Trophoblast cell (in vitro differentiated cells and primary cell): Measurements from ENCODE around the gene ZBTB7C.

Source experiments
- DNase-seq, 2 donors: peaks; one replicate each; pipeline ENCODE4 v3.0.0-alpha.2; 2016
- H2AFZ ChIP-seq: 2 replicates; pipeline ENCODE4 v1.6.1; 2013; ENCODE audit warnings: low read length, moderate library complexity, mild to moderate bottlenecking; ENCODE audit not compliant: insufficient read depth, poor library complexity
- H2AK5ac ChIP-seq: 2 replicates; pipeline ENCODE4 v1.6.1; 2013; ENCODE audit warnings: mild to moderate bottlenecking, low read length
- H2BK120ac ChIP-seq: 2 replicates; pipeline ENCODE4 v1.6.1; 2013; ENCODE audit warnings: low read length, mild to moderate bottlenecking, moderate library complexity; ENCODE audit not compliant: insufficient read depth, poor library complexity
- H2BK12ac ChIP-seq: 2 replicates; pipeline ENCODE4 v1.6.1; 2013; ENCODE audit warnings: mild to moderate bottlenecking, low read length, moderate library complexity
- H2BK5ac ChIP-seq: 2 replicates; pipeline ENCODE4 v1.6.1; 2013; ENCODE audit warnings: low read length, low read depth, moderate library complexity, mild to moderate bottlenecking; ENCODE audit not compliant: poor library complexity
- H3K14ac ChIP-seq: 2 replicates; pipeline ENCODE4 v1.6.1; 2013; ENCODE audit warnings: mild to moderate bottlenecking, low read length
- H3K18ac ChIP-seq: 2 replicates; pipeline ENCODE4 v1.6.1; 2013; ENCODE audit warnings: mild to moderate bottlenecking, low read length
- H3K23ac ChIP-seq: 2 replicates; pipeline ENCODE4 v1.6.1; 2013; ENCODE audit warnings: low read length
- H3K27ac ChIP-seq: 2 replicates; pipeline ENCODE4 v1.5.1; 2013; ENCODE audit warnings: low read depth, mild to moderate bottlenecking, inconsistent platforms, low read length, moderate library complexity
- H3K27me3 ChIP-seq: 2 replicates; pipeline ENCODE4 v1.6.1; 2013; ENCODE audit warnings: inconsistent platforms, mild to moderate bottlenecking, low read length, moderate library complexity; ENCODE audit not compliant: insufficient read depth
- H3K36me3 ChIP-seq, 2 experiments: 1 replicate in 1 of 2; 2 replicates in 1 of 2; pipeline ENCODE4 v1.6.1; 2013; ENCODE audit warnings: low read length in 2 of 2, mild to moderate bottlenecking in 2 of 2, moderate library complexity in 1 of 2; ENCODE audit not compliant: insufficient read depth in 2 of 2, control insufficient read depth in 1 of 2
- H3K4ac ChIP-seq: 2 replicates; pipeline ENCODE4 v1.6.1; 2013; ENCODE audit warnings: low read depth, mild to moderate bottlenecking, low read length, moderate library complexity
- H3K4me1 ChIP-seq, 2 experiments: 1 replicate in 1 of 2; 2 replicates in 1 of 2; pipeline ENCODE4 v1.6.1; 2013; ENCODE audit warnings: low read length in 2 of 2, mild to moderate bottlenecking in 2 of 2, moderate library complexity in 1 of 2; ENCODE audit not compliant: insufficient read depth in 2 of 2, control insufficient read depth in 1 of 2
- H3K4me2 ChIP-seq: 2 replicates; pipeline ENCODE4 v1.6.1; 2013; ENCODE audit warnings: inconsistent platforms, mild to moderate bottlenecking, low read length, moderate library complexity
- H3K4me3 ChIP-seq: 2 replicates; pipeline ENCODE4 v1.5.1; 2013; ENCODE audit warnings: mild to moderate bottlenecking, low read depth, low read length, inconsistent platforms
- H3K79me1 ChIP-seq: one replicate; pipeline ENCODE4 v1.6.1; 2013; ENCODE audit warnings: low read length
- H3K79me2 ChIP-seq: 2 replicates; pipeline ENCODE4 v1.6.1; 2013; ENCODE audit warnings: low read length, mild to moderate bottlenecking; ENCODE audit not compliant: control insufficient read depth, insufficient read depth, poor library complexity
- H3K9ac ChIP-seq: 2 replicates; pipeline ENCODE4 v1.6.1; 2013; ENCODE audit warnings: mild to moderate bottlenecking, low read length
- H3K9me3 ChIP-seq: 2 replicates; pipeline ENCODE4 v1.6.1; 2013; ENCODE audit warnings: low read depth, mild to moderate bottlenecking, control low read depth, inconsistent platforms, low read length; ENCODE audit not compliant: insufficient read depth
- H4K12ac ChIP-seq: 2 replicates; pipeline ENCODE4 v1.6.1; 2013; ENCODE audit warnings: low read depth, mild to moderate bottlenecking, low read length, moderate library complexity
- H4K8ac ChIP-seq: 2 replicates; pipeline ENCODE4 v1.6.1; 2013; ENCODE audit warnings: low read depth, mild to moderate bottlenecking, low read length, moderate library complexity
- H4K91ac ChIP-seq: one replicate; pipeline ENCODE4 v1.6.1; 2013; ENCODE audit warnings: low read depth, mild to moderate bottlenecking, low read length, moderate library complexity
- WGBS: extraction: QIAGEN DNeasy Blood & Tissue Kit; methylation state at CpG from one replicate; pipeline ENCODE4 v1.1.7; 2013; ENCODE audit warnings: missing lambda C conversion rate; ENCODE audit not compliant: insufficient read length, insufficient coverage; ENCODE audit errors: extremely low coverage; 5-methylcytosine and 5-hydroxymethylcytosine counted together

The ZBTB7C gene

GRCh38 chr18:48238206-48238605 lies 171.0 kb downstream of the ZBTB7C start:
- no peaks in the 10 kb centered on the region for H3K9me3 ChIP-seq
- no peak overlapping the region for H2AK5ac ChIP-seq
- no peak overlapping the region for H3K18ac ChIP-seq
- no CpG with 5 or more reads among the region's 3 CpGs for WGBS
- no peak overlapping the region for H2BK120ac ChIP-seq
- no peak overlapping the region for H2AFZ ChIP-seq
- H3K4me1 ChIP-seq, result peaks cover 6 to 10% of the 10 kb centered on the region in 2 experiments
- H3K36me3 ChIP-seq, result peaks cover 0 to 1% of the 10 kb centered on the region in 2 experiments
- H2BK12ac ChIP-seq, result no peak overlapping the region
- no peak overlapping the region for H3K14ac ChIP-seq
- H3K4me2 ChIP-seq, result no peak overlapping the region
- H3K4ac ChIP-seq, result no peak overlapping the region
- DNase-seq, result peak in 1 of 2 donors; percentile 40
- H3K23ac ChIP-seq, result no peak overlapping the region
- no peak overlapping the region for H3K9ac ChIP-seq
- H3K4me3 ChIP-seq, result no peak overlapping the region
- peak overlapping the region; percentile 36 for H2BK5ac ChIP-seq
- peak overlapping the region; percentile 35 for H3K27ac ChIP-seq
- H3K27me3 ChIP-seq, result no peaks in the 10 kb centered on the region
- H4K91ac ChIP-seq, result no peak overlapping the region
- H4K8ac ChIP-seq, result peak overlapping the region; percentile 36
- peaks cover 6% of the 10 kb centered on the region for H3K79me1 ChIP-seq
- H3K79me2 ChIP-seq, result no peaks in the 10 kb centered on the region
- H4K12ac ChIP-seq, result no peak overlapping the region

GRCh38 chr18:48236822-48237221 lies 172.4 kb downstream of the ZBTB7C start:
- Histone ChIP-seq H3K4me2 (no peak overlapping the region), H2AFZ (no peak overlapping the region), H3K27ac (no peak overlapping the region), H4K12ac (no peak overlapping the region), H2BK5ac (peak overlapping the region; percentile 56), H3K23ac (no peak overlapping the region), H3K14ac (no peak overlapping the region), H3K4ac (no peak overlapping the region), H3K4me3 (no peak overlapping the region), H2BK12ac (peak overlapping the region; percentile 84), H2AK5ac (no peak overlapping the region), H3K79me2 (no peaks in the 10 kb centered on the region), H4K8ac (peak overlapping the region; percentile 28), H3K9ac (peak overlapping the region; percentile 65), H3K18ac (no peak overlapping the region), H3K27me3 (no peaks in the 10 kb centered on the region), H3K4me1 (peaks cover 6 to 10% of the 10 kb centered on the region in 2 experiments), H4K91ac (no peak overlapping the region), H3K9me3 (no peaks in the 10 kb centered on the region), H3K36me3 (peaks cover 0 to 1% of the 10 kb centered on the region in 2 experiments), H2BK120ac (no peak overlapping the region), H3K79me1 (peaks cover 6% of the 10 kb centered on the region)
- no peak for DNase-seq
- WGBS, result no CpG with 5 or more reads among the region's 2 CpGs

- Histone ChIP-seq H3K4me3 (no peak overlapping the region), H4K8ac (no peak overlapping the region), H4K91ac (no peak overlapping the region), H3K36me3 (no peaks in the 10 kb centered on the region), H3K9me3 (no peaks in the 10 kb centered on the region), H3K27me3 (no peaks in the 10 kb centered on the region), H3K4me1 (no peaks in the 10 kb centered on the region), H2AFZ (no peak overlapping the region), H2BK12ac (no peak overlapping the region), H3K4me2 (no peak overlapping the region), H4K12ac (no peak overlapping the region), H2BK5ac (no peak overlapping the region), H2AK5ac (no peak overlapping the region), H3K79me1 (no peaks in the 10 kb centered on the region), H3K9ac (no peak overlapping the region), H3K27ac (no peak overlapping the region), H3K4ac (no peak overlapping the region), H3K23ac (no peak overlapping the region), H3K18ac (no peak overlapping the region), H2BK120ac (no peak overlapping the region), H3K14ac (no peak overlapping the region), H3K79me2 (no peaks in the 10 kb centered on the region)
- no CpG with 5 or more reads among the region's 7 CpGs for WGBS
- DNase-seq, result peak; percentile 76 to 79
Measured at GRCh38 chr18:48230467-48231113, 178.6 kb downstream of the ZBTB7C start.

- no peaks in the 10 kb centered on the region for H3K4me1 ChIP-seq
- no peak overlapping the region for H3K4me2 ChIP-seq
- no peak overlapping the region for H3K4ac ChIP-seq
- H3K18ac ChIP-seq, result no peak overlapping the region
- no peak overlapping the region for H2BK12ac ChIP-seq
- H3K9ac ChIP-seq, result no peak overlapping the region
- no peaks in the 10 kb centered on the region for H3K79me1 ChIP-seq
- H4K91ac ChIP-seq, result no peak overlapping the region
- no peaks in the 10 kb centered on the region for H3K9me3 ChIP-seq
- H3K36me3 ChIP-seq, result no peaks in the 10 kb centered on the region
- H3K4me3 ChIP-seq, result no peak overlapping the region
- H3K27me3 ChIP-seq, result no peaks in the 10 kb centered on the region
- no peak for DNase-seq
- no peak overlapping the region for H4K12ac ChIP-seq
- no peak overlapping the region for H2AFZ ChIP-seq
- no peak overlapping the region for H3K23ac ChIP-seq
- no peaks in the 10 kb centered on the region for H3K79me2 ChIP-seq
- no peak overlapping the region for H3K27ac ChIP-seq
- no peak overlapping the region for H2AK5ac ChIP-seq
- no peak overlapping the region for H2BK5ac ChIP-seq
- WGBS, result no CpG with 5 or more reads among the region's 8 CpGs
- H3K14ac ChIP-seq, result no peak overlapping the region
- no peak overlapping the region for H4K8ac ChIP-seq
- H2BK120ac ChIP-seq, result no peak overlapping the region
Measured at GRCh38 chr18:48229552-48229981, 179.6 kb downstream of the ZBTB7C start.
